HepG2 (cell line): ENCODE results near the gene SNX22. TPM values are rescaled to one million over a fixed set of nuclear protein-coding genes. Genes with fewer than 3 reads are reported as not detected.

ENCODE experiments used
- HOXA3 ChIP-seq: sonication (generic); formaldehyde crosslinking; IDR thresholded peaks from 2 replicates; pipeline ENCODE4 v1.5.0; 2020; ENCODE audit warnings: missing genetic modification reagents
- MBNL3 ChIP-seq: fragments of 250-450 bp; sonication (Bioruptor Pico); conservative IDR thresholded peaks from 2 replicates; pipeline ENCODE4 v1.8.0; 2022; ENCODE audit warnings: mild to moderate bottlenecking, inconsistent platforms
- NCOR1 ChIP-seq: fragments of 200-600 bp; sonication (generic); IDR thresholded peaks from 2 replicates; pipeline ENCODE4 v1.7.0; 2017; ENCODE audit warnings: antibody characterized with exemption, low read length, borderline replicate concordance
- ZBTB7A ChIP-seq: sonication (generic); formaldehyde crosslinking; IDR thresholded peaks from 2 replicates; pipeline ENCODE4 v1.8.0; 2022; ENCODE audit warnings: mild to moderate bottlenecking, missing genetic modification reagents
- polyA plus RNA-seq, 8 experiments: library from polyadenylated mRNA; depleted of rRNA in 3 of 8; stranded (reverse) in 7 of 8; unstranded in 1 of 8; fragments of >200 nt; fragmentation: Illumina TruSeq in 4 of 8; extraction: Trizol in 4 of 8; gene quantifications; 2 replicates each; pipeline versions ENCODE4 v1.2.1 to v1.2.3, GENCODE V29; 2011 to 2016; ENCODE audit warnings: low read depth in 4 of 8, missing spikeins in 1 of 8, mixed read lengths in 1 of 8; ENCODE audit not compliant: insufficient read depth in 1 of 8
- total RNA-seq, 5 experiments: library from RNA; depleted of rRNA; stranded (reverse); fragments of >200 nt; fragmentation: Illumina TruSeq; extraction: Trizol; gene quantifications; 2 replicates each; pipeline ENCODE4 v1.2.3, GENCODE V29; 2016; ENCODE audit warnings: low read depth in 1 of 5
- TF ChIP-seq, protein P1 (sequence below): sonication (generic); formaldehyde crosslinking; IDR thresholded peaks from one replicate; pipeline ENCODE4 v1.5.1; 2020; ENCODE audit warnings: mild to moderate bottlenecking, missing genetic modification reagents; ENCODE audit errors: not compliant biosample characterization
- TF ChIP-seq, protein P2 (sequence below): sonication (generic); formaldehyde crosslinking; IDR thresholded peaks from 2 replicates; pipeline ENCODE4 v1.5.1; 2020; ENCODE audit warnings: mild to moderate bottlenecking, missing genetic modification reagents, moderate library complexity
- TF ChIP-seq, protein P3 (sequence below): sonication (generic); formaldehyde crosslinking; IDR thresholded peaks from 2 replicates; pipeline ENCODE4 v1.4.0; 2020; ENCODE audit warnings: missing genetic modification reagents
- TF ChIP-seq, protein P4 (sequence below): sonication (generic); formaldehyde crosslinking; IDR thresholded peaks from 2 replicates; pipeline ENCODE4 v1.8.0; 2022; ENCODE audit warnings: missing genetic modification reagents, mild to moderate bottlenecking, borderline replicate concordance

Gene SNX22
- total and polyA plus RNA-seq, 2 of the 13 experiments (the other 11 are each of a cell fraction or from before 2014, with no cell fraction given) = 2.3 to 5.5 TPM

DNA sequence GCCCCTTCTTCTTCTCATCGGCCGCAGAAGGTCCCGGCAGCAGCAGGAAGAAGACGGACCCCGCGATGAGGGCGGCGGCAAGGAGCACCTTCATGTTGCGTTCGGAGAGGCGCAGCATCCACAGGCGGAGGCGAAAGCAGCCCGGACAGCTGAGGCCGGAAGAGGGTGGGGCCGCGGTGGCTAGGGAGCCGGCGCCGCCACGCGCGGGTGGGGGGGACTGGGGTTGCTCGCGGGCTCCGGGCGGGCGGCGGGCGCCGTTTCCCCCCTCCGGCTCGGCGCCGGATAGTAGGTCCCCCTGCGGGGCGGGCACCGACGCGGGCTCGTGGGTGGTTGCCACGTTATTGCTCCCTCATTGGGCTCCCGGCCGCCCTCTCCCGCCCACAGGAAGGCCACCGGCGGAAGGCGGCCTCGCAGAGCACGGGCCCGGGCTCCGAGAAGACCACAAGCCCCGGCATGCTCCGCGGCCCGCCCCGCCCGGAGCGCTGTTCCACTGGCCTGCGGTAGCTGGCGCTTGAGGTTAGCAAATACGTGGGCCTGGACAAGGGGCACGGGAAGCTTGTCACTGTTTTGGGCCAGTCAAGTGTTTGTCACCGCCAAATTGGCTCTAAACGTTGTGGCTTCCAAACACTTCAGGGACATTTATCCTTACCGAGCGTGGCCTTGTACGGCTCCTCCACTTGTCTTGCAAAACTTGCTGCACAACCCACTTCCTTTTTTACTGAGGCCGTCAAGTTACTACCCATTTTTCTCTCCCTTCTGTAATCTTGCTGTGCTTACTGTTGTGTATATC, 11.5 kb downstream of the SNX22 start, which contains the start of gene PPIB (continued):
- TF ChIP-seq, protein P1, sequence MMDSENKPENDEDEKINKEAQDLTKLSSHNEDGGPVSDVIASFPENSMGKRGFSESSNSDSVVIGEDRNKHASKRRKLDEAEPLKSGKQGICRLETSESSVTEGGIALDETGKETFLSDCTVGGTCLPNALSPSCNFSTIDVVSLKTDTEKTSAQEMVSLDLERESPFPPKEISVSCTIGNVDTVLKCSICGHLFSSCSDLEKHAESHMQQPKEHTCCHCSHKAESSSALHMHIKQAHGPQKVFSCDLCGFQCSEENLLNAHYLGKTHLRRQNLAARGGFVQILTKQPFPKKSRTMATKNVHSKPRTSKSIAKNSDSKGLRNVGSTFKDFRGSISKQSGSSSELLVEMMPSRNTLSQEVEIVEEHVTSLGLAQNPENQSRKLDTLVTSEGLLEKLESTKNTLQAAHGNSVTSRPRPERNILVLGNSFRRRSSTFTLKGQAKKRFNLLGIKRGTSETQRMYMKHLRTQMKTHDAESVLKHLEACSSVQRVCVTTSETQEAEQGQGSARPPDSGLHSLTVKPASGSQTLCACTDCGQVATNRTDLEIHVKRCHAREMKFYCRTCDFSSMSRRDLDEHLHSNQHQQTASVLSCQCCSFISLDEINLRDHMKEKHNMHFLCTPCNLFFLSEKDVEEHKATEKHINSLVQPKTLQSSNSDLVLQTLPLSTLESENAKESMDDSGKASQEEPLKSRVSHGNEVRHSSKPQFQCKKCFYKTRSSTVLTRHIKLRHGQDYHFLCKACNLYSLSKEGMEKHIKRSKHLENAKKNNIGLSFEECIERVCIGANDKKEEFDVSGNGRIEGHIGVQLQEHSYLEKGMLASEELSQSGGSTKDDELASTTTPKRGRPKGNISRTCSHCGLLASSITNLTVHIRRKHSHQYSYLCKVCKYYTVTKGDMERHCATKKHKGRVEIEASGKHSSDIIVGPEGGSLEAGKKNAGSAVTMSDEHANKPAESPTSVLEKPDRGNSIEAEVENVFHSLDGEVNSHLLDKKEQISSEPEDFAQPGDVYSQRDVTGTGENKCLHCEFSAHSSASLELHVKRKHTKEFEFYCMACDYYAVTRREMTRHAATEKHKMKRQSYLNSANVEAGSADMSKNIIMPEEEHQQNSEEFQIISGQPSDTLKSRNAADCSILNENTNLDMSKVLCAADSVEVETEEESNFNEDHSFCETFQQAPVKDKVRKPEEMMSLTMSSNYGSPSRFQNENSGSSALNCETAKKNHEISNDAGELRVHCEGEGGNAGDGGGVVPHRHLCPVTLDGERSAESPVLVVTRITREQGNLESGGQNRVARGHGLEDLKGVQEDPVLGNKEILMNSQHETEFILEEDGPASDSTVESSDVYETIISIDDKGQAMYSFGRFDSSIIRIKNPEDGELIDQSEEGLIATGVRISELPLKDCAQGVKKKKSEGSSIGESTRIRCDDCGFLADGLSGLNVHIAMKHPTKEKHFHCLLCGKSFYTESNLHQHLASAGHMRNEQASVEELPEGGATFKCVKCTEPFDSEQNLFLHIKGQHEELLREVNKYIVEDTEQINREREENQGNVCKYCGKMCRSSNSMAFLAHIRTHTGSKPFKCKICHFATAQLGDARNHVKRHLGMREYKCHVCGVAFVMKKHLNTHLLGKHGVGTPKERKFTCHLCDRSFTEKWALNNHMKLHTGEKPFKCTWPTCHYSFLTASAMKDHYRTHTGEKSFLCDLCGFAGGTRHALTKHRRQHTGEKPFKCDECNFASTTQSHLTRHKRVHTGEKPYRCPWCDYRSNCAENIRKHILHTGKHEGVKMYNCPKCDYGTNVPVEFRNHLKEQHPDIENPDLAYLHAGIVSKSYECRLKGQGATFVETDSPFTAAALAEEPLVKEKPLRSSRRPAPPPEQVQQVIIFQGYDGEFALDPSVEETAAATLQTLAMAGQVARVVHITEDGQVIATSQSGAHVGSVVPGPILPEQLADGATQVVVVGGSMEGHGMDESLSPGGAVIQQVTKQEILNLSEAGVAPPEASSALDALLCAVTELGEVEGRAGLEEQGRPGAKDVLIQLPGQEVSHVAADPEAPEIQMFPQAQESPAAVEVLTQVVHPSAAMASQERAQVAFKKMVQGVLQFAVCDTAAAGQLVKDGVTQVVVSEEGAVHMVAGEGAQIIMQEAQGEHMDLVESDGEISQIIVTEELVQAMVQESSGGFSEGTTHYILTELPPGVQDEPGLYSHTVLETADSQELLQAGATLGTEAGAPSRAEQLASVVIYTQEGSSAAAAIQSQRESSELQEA = peak; percentile 73
- TF ChIP-seq, protein P2, sequence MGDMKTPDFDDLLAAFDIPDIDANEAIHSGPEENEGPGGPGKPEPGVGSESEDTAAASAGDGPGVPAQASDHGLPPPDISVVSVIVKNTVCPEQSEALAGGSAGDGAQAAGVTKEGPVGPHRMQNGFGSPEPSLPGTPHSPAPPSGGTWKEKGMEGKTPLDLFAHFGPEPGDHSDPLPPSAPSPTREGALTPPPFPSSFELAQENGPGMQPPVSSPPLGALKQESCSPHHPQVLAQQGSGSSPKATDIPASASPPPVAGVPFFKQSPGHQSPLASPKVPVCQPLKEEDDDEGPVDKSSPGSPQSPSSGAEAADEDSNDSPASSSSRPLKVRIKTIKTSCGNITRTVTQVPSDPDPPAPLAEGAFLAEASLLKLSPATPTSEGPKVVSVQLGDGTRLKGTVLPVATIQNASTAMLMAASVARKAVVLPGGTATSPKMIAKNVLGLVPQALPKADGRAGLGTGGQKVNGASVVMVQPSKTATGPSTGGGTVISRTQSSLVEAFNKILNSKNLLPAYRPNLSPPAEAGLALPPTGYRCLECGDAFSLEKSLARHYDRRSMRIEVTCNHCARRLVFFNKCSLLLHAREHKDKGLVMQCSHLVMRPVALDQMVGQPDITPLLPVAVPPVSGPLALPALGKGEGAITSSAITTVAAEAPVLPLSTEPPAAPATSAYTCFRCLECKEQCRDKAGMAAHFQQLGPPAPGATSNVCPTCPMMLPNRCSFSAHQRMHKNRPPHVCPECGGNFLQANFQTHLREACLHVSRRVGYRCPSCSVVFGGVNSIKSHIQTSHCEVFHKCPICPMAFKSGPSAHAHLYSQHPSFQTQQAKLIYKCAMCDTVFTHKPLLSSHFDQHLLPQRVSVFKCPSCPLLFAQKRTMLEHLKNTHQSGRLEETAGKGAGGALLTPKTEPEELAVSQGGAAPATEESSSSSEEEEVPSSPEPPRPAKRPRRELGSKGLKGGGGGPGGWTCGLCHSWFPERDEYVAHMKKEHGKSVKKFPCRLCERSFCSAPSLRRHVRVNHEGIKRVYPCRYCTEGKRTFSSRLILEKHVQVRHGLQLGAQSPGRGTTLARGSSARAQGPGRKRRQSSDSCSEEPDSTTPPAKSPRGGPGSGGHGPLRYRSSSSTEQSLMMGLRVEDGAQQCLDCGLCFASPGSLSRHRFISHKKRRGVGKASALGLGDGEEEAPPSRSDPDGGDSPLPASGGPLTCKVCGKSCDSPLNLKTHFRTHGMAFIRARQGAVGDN (CRISPR knock-in tag) = peak; percentile 86
- TF ChIP-seq ZBTB7A (CRISPR knock-in tag) (no peak), HOXA3 (CRISPR knock-in tag) (peak; percentile 73), MBNL3 (CRISPR knock-in tag) (no peak), NCOR1 (no peak)
- TF ChIP-seq, protein P3, sequence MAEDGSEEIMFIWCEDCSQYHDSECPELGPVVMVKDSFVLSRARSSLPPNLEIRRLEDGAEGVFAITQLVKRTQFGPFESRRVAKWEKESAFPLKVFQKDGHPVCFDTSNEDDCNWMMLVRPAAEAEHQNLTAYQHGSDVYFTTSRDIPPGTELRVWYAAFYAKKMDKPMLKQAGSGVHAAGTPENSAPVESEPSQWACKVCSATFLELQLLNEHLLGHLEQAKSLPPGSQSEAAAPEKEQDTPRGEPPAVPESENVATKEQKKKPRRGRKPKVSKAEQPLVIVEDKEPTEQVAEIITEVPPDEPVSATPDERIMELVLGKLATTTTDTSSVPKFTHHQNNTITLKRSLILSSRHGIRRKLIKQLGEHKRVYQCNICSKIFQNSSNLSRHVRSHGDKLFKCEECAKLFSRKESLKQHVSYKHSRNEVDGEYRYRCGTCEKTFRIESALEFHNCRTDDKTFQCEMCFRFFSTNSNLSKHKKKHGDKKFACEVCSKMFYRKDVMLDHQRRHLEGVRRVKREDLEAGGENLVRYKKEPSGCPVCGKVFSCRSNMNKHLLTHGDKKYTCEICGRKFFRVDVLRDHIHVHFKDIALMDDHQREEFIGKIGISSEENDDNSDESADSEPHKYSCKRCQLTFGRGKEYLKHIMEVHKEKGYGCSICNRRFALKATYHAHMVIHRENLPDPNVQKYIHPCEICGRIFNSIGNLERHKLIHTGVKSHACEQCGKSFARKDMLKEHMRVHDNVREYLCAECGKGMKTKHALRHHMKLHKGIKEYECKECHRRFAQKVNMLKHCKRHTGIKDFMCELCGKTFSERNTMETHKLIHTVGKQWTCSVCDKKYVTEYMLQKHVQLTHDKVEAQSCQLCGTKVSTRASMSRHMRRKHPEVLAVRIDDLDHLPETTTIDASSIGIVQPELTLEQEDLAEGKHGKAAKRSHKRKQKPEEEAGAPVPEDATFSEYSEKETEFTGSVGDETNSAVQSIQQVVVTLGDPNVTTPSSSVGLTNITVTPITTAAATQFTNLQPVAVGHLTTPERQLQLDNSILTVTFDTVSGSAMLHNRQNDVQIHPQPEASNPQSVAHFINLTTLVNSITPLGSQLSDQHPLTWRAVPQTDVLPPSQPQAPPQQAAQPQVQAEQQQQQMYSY (CRISPR knock-in tag) = no peak; the same call in none of the 2 replicates
- TF ChIP-seq, protein P4, sequence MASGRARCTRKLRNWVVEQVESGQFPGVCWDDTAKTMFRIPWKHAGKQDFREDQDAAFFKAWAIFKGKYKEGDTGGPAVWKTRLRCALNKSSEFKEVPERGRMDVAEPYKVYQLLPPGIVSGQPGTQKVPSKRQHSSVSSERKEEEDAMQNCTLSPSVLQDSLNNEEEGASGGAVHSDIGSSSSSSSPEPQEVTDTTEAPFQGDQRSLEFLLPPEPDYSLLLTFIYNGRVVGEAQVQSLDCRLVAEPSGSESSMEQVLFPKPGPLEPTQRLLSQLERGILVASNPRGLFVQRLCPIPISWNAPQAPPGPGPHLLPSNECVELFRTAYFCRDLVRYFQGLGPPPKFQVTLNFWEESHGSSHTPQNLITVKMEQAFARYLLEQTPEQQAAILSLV (CRISPR knock-in tag) = no peak
